OCI-LY3 (cell line): ENCODE data around the gene CUX1.

Source experiments
- H2AFZ ChIP-seq: fragments of 200-600, 300-600 bp; shearing (Covaris generic); 2 replicates; pipeline ENCODE4 v1.6.0; 2014; ENCODE audit warnings: antibody characterized with exemption, low read depth, low read length
- H3K27ac ChIP-seq: fragments of 200-600, 300-600 bp; sonication (generic); 2 replicates; pipeline ENCODE4 v1.5.1; 2014; ENCODE audit warnings: mild to moderate bottlenecking, low read length, moderate library complexity, mixed read lengths
- H3K27me3 ChIP-seq: fragments of 200-600, 300-600 bp; sonication (generic); 2 replicates; pipeline ENCODE4 v1.6.1; 2014; ENCODE audit warnings: low read depth, low read length, mixed read lengths
- H3K36me3 ChIP-seq: fragments of 200-600, 300-600 bp; sonication (generic); replicated peaks from 2 replicates; pipeline ENCODE3; 2014; ENCODE audit warnings: low read depth, low read length, mixed read lengths
- H3K4me1 ChIP-seq: fragments of 300-600, 200-600 bp; sonication (generic); 2 replicates; pipeline ENCODE4 v1.6.1; 2014; ENCODE audit warnings: low read length, mixed read lengths
- H3K4me2 ChIP-seq: fragments of 200-600, 300-600 bp; sonication (generic); 2 replicates; pipeline ENCODE4 v1.6.1; 2014; ENCODE audit warnings: low read length, mixed read lengths
- H3K4me3 ChIP-seq: fragments of 300-600, 200-600 bp; sonication (generic); 2 replicates; pipeline ENCODE4 v1.5.1; 2014; ENCODE audit warnings: antibody characterized with exemption, mild to moderate bottlenecking, low read length, moderate library complexity
- H3K79me2 ChIP-seq: fragments of 300-600, 200-600 bp; shearing (Covaris generic); 2 replicates; pipeline ENCODE4 v1.6.1; 2014; ENCODE audit warnings: mild to moderate bottlenecking, low read length, mixed read lengths
- H3K9ac ChIP-seq: fragments of 300-600, 200-600 bp; shearing (Covaris generic); 2 replicates; pipeline ENCODE4 v1.6.0; 2014; ENCODE audit warnings: mild to moderate bottlenecking, low read length, moderate library complexity
- H3K9me3 ChIP-seq: fragments of 200-600, 300-600 bp; shearing (Covaris generic); 2 replicates; pipeline ENCODE4 v1.6.1; 2014; ENCODE audit warnings: low read length, mixed read lengths; ENCODE audit not compliant: insufficient read depth
- H4K20me1 ChIP-seq: fragments of 200-600, 300-600 bp; sonication (generic); 2 replicates; pipeline ENCODE4 v1.6.1; 2016; ENCODE audit warnings: low read length, mixed read lengths; ENCODE audit not compliant: insufficient read depth
- EZH2phosphoT487 ChIP-seq: fragments of 200-600 bp; shearing (Covaris generic); IDR thresholded peaks from 2 replicates; pipeline ENCODE4 v1.6.1; 2018; ENCODE audit warnings: antibody characterized with exemption, mixed run types, low read depth
- TF ChIP-seq, protein P1 (sequence below): fragments of 200-600, 300-600 bp; sonication (generic); IDR thresholded peaks from 2 replicates; pipeline ENCODE4 v1.5.1; 2014; ENCODE audit warnings: antibody characterized with exemption, low read length, low read depth

CUX1 gene

DNA sequence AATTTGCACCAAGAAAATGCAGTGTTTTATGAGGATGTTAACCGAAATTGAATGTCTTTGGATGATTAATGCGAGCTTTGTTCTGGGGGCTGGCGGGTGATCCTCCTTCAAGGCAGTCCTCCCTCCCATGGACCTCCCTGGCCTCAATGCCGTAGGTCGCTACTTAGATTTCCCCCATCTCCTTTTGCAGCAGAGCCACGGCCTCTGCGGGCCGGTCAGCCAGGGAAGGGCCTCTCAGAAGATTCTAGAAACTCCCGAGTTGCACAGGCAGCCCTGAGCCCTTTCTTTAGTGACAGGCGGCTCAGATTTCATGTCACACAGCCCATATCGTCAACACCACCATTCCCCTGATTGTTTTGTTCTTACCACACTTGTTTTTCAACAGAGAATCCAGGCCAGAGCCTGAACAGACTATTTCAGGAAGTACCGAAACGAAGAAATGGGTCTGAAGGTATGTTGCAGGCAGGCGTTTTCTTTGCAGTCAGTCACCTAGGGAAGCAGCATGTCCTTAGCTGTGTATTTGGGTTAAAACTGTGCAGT, 381.1 kb downstream of the CUX1 start:
- Histone ChIP-seq H3K27me3 (no peaks in the 10 kb centered on the region), H3K9ac (no peak overlapping the region), H4K20me1 (no peaks in the 10 kb centered on the region), H3K27ac (no peak overlapping the region), H3K4me2 (no peak overlapping the region), H2AFZ (no peak overlapping the region), H3K4me3 (no peak overlapping the region), H3K79me2 (no peaks in the 10 kb centered on the region), H3K4me1 (no peaks in the 10 kb centered on the region), H3K9me3 (no peaks in the 10 kb centered on the region), H3K36me3 (peaks cover 19% of the 10 kb centered on the region)
- TF ChIP-seq EZH2phosphoT487, result no peak
- TF ChIP-seq, protein P1, sequence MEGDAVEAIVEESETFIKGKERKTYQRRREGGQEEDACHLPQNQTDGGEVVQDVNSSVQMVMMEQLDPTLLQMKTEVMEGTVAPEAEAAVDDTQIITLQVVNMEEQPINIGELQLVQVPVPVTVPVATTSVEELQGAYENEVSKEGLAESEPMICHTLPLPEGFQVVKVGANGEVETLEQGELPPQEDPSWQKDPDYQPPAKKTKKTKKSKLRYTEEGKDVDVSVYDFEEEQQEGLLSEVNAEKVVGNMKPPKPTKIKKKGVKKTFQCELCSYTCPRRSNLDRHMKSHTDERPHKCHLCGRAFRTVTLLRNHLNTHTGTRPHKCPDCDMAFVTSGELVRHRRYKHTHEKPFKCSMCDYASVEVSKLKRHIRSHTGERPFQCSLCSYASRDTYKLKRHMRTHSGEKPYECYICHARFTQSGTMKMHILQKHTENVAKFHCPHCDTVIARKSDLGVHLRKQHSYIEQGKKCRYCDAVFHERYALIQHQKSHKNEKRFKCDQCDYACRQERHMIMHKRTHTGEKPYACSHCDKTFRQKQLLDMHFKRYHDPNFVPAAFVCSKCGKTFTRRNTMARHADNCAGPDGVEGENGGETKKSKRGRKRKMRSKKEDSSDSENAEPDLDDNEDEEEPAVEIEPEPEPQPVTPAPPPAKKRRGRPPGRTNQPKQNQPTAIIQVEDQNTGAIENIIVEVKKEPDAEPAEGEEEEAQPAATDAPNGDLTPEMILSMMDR, result no peak

DNA sequence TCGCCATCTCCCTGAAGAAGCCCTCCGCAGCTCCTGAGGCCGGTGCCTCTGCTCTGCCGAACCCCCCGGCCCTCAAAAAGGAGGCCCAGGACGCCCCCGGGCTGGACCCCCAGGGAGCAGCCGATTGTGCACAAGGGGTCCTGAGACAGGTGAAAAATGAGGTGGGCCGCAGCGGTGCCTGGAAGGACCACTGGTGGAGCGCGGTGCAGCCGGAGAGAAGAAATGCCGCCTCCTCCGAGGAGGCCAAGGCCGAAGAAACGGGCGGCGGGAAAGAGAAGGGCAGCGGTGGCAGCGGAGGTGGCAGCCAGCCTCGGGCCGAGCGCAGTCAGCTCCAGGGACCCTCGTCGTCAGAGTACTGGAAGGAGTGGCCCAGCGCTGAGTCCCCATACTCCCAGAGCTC, 384.1 kb downstream of the CUX1 start:
- H3K9ac ChIP-seq, result no peak overlapping the region
- H3K36me3 ChIP-seq, result peaks cover 23% of the 10 kb centered on the region
- no peak overlapping the region for H2AFZ ChIP-seq
- H3K4me1 ChIP-seq, result no peaks in the 10 kb centered on the region
- no peaks in the 10 kb centered on the region for H4K20me1 ChIP-seq
- H3K27me3 ChIP-seq, result no peaks in the 10 kb centered on the region
- H3K4me3 ChIP-seq, result no peak overlapping the region
- H3K79me2 ChIP-seq, result no peaks in the 10 kb centered on the region
- no peaks in the 10 kb centered on the region for H3K9me3 ChIP-seq
- H3K27ac ChIP-seq, result no peak overlapping the region
- TF ChIP-seq EZH2phosphoT487, result no peak
- TF ChIP-seq, protein P1, result no peak
- no peak overlapping the region for H3K4me2 ChIP-seq

DNA sequence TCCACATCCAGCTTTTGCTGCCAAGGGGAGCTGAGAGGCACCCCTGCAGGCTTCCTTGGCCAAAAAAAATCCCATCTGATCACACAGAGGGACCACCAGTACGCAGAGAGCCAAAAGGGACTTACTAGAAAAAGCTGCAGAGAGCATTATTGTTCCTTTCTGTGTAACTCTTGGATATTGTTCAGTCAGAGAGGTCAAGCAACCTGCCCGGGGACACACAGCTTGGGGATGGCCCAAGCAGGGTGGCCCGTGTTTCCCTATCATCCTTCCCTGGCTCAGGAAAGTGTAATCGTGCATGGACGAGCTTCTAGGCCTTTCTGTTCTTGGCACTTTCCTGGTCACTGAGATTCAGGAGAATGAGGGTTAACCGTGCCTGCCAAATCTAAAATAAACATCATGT, 385.1 kb downstream of the CUX1 start:
- Histone ChIP-seq H3K79me2 (no peaks in the 10 kb centered on the region), H3K9me3 (no peaks in the 10 kb centered on the region), H3K27me3 (no peaks in the 10 kb centered on the region), H3K4me1 (peaks cover 3% of the 10 kb centered on the region; the same call in 1 of the 2 replicates), H2AFZ (no peak overlapping the region), H3K9ac (no peak overlapping the region), H4K20me1 (no peaks in the 10 kb centered on the region), H3K36me3 (peaks cover 18% of the 10 kb centered on the region), H3K4me3 (no peak overlapping the region), H3K4me2 (no peak overlapping the region), H3K27ac (no peak overlapping the region)
- TF ChIP-seq, protein P1, result no peak
- TF ChIP-seq EZH2phosphoT487, result no peak

DNA sequence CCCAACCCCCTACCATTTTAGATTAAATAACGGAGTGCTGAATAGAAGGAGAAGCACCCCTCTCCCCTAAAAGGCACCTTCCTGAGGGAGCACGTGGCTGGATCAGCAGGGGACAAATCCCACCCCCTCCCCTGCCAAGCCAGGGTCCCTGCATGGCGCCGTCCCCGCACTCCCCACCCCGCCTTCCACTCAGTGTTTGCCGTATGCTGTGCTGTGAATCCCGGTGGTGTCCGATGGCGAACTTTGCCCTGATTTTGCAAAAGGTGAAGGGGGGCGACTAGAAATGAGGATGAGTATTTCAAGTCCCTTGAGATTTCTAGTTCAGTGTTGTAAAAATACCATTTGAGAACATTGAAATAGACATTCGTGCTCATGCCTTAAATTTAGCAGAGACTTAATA, 385.8 kb downstream of the CUX1 start:
- H3K36me3 ChIP-seq, result peaks cover 18% of the 10 kb centered on the region

More for the DNA sequence above, 385.8 kb downstream of the CUX1 start:
- H3K9me3 ChIP-seq, result no peaks in the 10 kb centered on the region
- H3K4me1 ChIP-seq, result peaks cover 3% of the 10 kb centered on the region; the same call in 1 of the 2 replicates
- no peaks in the 10 kb centered on the region for H3K27me3 ChIP-seq
- H3K79me2 ChIP-seq, result no peaks in the 10 kb centered on the region
- no peak overlapping the region for H3K9ac ChIP-seq
- H3K4me2 ChIP-seq, result no peak overlapping the region
- H2AFZ ChIP-seq, result no peak overlapping the region
- TF ChIP-seq, protein P1, result no peak
- no peak for TF ChIP-seq EZH2phosphoT487
- H4K20me1 ChIP-seq, result no peaks in the 10 kb centered on the region
- H3K4me3 ChIP-seq, result no peak overlapping the region
- H3K27ac ChIP-seq, result no peak overlapping the region
